Pancreas (tissue), 10 donors: Measurements from ENCODE around the gene RRP1B. TPM values are rescaled to one million over a fixed set of nuclear protein-coding genes. Genes with fewer than 3 reads are reported as not detected.
A peak's percentile ranks its signal among the peaks of the same experiment; 100 is the strongest.
"Not testable (repeated sequence)": the region's sequence is repeated elsewhere in the genome, so short reads cannot be mapped to it uniquely, and the experiment has no call there.

Experiments
- ATAC-seq, 4 donors: fragments of 200-7000 bp; cut with Tn5 transposase; one replicate each; pipeline versions ENCODE4 v1.8.0 to v1.9.1; 2020; ENCODE audit warnings: mild to moderate bottlenecking in 4 of 4, moderate library complexity in 4 of 4
- DNase-seq, 6 donors: peaks; one replicate each; pipeline ENCODE4 v3.0.0-alpha.2; 2020
- FAIRE-seq: peaks from 2 replicates; lab custom pipeline; 2012; peaks lifted over from hg19 to GRCh38; lab: Jason Lieb, UNC
- H3K27ac ChIP-seq, 4 donors: fragments of 200-600 bp; sonication (generic); 1 replicate in 3 of 4; 2 replicates in 1 of 4; pipeline versions ENCODE4 v1.5.0 to v1.8.0; 2020
- H3K27me3 ChIP-seq, 4 donors: fragments of 200-600 bp; one replicate each; pipeline ENCODE4 v1.8.0; 2021
- H3K36me3 ChIP-seq, 3 donors: fragments of 200-600 bp; sonication (generic) in 1 of 3; one replicate each; pipeline versions ENCODE4 v1.5.0 to v1.8.0; 2020 to 2021
- H3K4me1 ChIP-seq, 3 donors: fragments of 200-600 bp; one replicate each; pipeline ENCODE4 v1.8.0; 2021
- H3K4me3 ChIP-seq, 4 donors: fragments of 200-600 bp; sonication (generic) in 2 of 4; one replicate each; pipeline versions ENCODE4 v1.5.0 to v1.8.0; 2020 to 2021
- H3K9me3 ChIP-seq, 4 donors: fragments of 200-600 bp; one replicate each; pipeline ENCODE4 v1.8.0; 2021
- CTCF ChIP-seq, 4 donors: fragments of 200-600 bp; sonication (generic) in 3 of 4; IDR thresholded peaks; one replicate each; pipeline versions ENCODE4 v1.5.0 to v1.8.0; 2021; ENCODE audit warnings: antibody characterized with exemption in 4 of 4
- WGBS, 2 donors: extraction: QIAGEN DNeasy Blood & Tissue Kit; methylation state at CpG; one replicate each; pipeline ENCODE4 v1.1.7; 2013; 5-methylcytosine and 5-hydroxymethylcytosine counted together
- intact Hi-C, 3 donors: fragments of 100-400 bp; cut with DNase I; formaldehyde crosslinking; loops; one replicate each; pipeline versions ENCODE4 v1.11.1 to v1.14.2; 2022
- polyA plus RNA-seq, 2 donors: library from polyadenylated mRNA; stranded (reverse); fragments of 200-250 nt; gene quantifications; one replicate each; pipeline ENCODE4 v1.2.3, GENCODE V29; 2013
- total RNA-seq, 6 donors: library from RNA; stranded (reverse); fragmentation: NEBNext Ultra II Directional in 4 of 6; extraction: Animal tissue kit (Norgen Biotek cat#: 25700) in 4 of 6; gene quantifications; one replicate each; pipeline versions ENCODE4 v1.2.1 to v1.2.4, GENCODE V29; 2021 to 2023
- donor health status: healthy with polysubstance abuse.
- donor health status: DM: no; HTN: no; CAD: no; lungs with moderate emphysema.
- donor health status: DM: no; HTN: no; CAD: no.
- donor health status: control.
- donor health status: control.
- donor health status: Bipolar disorder and iron deficiency.
- donor health status: DM: yes; HTN: yes; CAD: no.
- donor health status: DM: no; HTN: no; CAD: no.
- donor health status: DM: no; HTN: no; CAD: no.
- donor health status: DM: yes; HTN: yes; CAD: no.

The RRP1B gene
- total and polyA plus RNA-seq, 8 donors: 4.4 to 13.3 (median 9.0) TPM

- no peak for TF ChIP-seq CTCF (IDR thresholded peaks at IDR 0.05)
- Histone ChIP-seq H3K4me1 (no peaks in the 10 kb centered on the region), H3K27me3 (no peaks in the 10 kb centered on the region), H3K36me3 (peaks cover 0 to 33% (median 4%) of the 10 kb centered on the region in 3 donors), H3K27ac (no peak overlapping the region), H3K4me3 (no peak overlapping the region), H3K9me3 (no peaks in the 10 kb centered on the region)
- 92 to 95% methylated on average over 12 of the region's 12 CpGs for WGBS, 2 donors
- ATAC-seq (no peak), DNase-seq (no peak), FAIRE-seq (no peak)
- intact Hi-C loops: no loop called here
Observed at GRCh38 chr21:43679951-43680350, 20.6 kb downstream of the RRP1B start.

- intact Hi-C loops, H3K4me3 ChIP-seq, H3K4me1 ChIP-seq, ATAC-seq, DNase-seq, H3K9me3 ChIP-seq, H3K27me3 ChIP-seq, H3K27ac ChIP-seq, FAIRE-seq: not testable (repeated sequence)
- H3K36me3 ChIP-seq: peaks cover 0 to 38% (median 4%) of the 10 kb centered on the region in 3 donors
- 80 to 82% methylated on average over 5 to 6 of the region's 6 CpGs for WGBS, 2 donors
Observed at GRCh38 chr21:43680421-43680820, 21.1 kb downstream of the RRP1B start.

GRCh38 chr21:43681650-43682049, 22.3 kb downstream of the RRP1B start:
- no peak for TF ChIP-seq CTCF (IDR thresholded peaks at IDR 0.05)
- FAIRE-seq (no peak), ATAC-seq (no peak), DNase-seq (no peak)
- WGBS, 2 donors: 95 to 99% methylated on average over 6 of the region's 6 CpGs
- Histone ChIP-seq H3K4me3 (no peak overlapping the region), H3K27me3 (no peaks in the 10 kb centered on the region), H3K36me3 (peaks cover 4 to 42% (median 9%) of the 10 kb centered on the region in 3 donors), H3K9me3 (no peaks in the 10 kb centered on the region), H3K27ac (no peak overlapping the region), H3K4me1 (no peaks in the 10 kb centered on the region)
- intact Hi-C loops: no loop called here

DNA sequence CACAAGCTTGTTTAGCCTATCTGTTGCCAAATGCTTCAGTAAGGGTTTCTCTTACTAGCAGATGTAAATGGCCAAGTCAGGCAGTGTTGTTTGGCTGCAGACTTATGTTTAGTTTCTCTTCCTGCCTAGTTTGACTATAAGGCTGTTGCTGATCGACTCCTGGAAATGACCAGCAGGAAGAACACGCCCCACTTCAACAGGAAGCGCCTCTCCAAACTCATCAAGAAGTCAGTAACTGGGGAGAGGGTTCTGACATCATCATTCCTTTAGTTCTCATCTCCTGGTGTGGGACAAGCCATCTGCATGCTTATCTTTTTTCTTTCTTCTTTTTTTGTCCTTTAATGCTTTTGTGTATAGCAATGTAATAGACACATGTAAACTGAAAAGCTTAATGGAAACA, 25.1 kb downstream of the RRP1B start:
- no peak for FAIRE-seq
- intact Hi-C loops: no loop called here
- Histone ChIP-seq H3K4me3 (no peak overlapping the region), H3K27me3 (no peaks in the 10 kb centered on the region), H3K36me3 (peaks cover 7 to 52% (median 25%) of the 10 kb centered on the region in 3 donors), H3K27ac (no peak overlapping the region), H3K4me1 (no peaks in the 10 kb centered on the region), H3K9me3 (no peaks in the 10 kb centered on the region)
- no peak for TF ChIP-seq CTCF (IDR thresholded peaks at IDR 0.05)
- WGBS, 2 donors: 77 to 95% methylated on average over 3 of the region's 3 CpGs
- no peak for DNase-seq
- peak in 1 of 4 donors; percentile 20 for ATAC-seq

- Histone ChIP-seq H3K4me3 (no peak overlapping the region), H3K27me3 (no peaks in the 10 kb centered on the region), H3K36me3 (peaks cover 7 to 67% (median 34%) of the 10 kb centered on the region in 3 donors), H3K9me3 (no peaks in the 10 kb centered on the region), H3K4me1 (no peaks in the 10 kb centered on the region), H3K27ac (no peak overlapping the region)
- FAIRE-seq (no peak), ATAC-seq (no peak), DNase-seq (peak in 1 of 6 donors; percentile 22)
- intact Hi-C loops: no loop called here
- WGBS, 2 donors: 89 to 91% methylated on average over 21 of the region's 21 CpGs
- no peak for TF ChIP-seq CTCF (IDR thresholded peaks at IDR 0.05)
Observed at GRCh38 chr21:43686811-43687565, 27.6 kb downstream of the RRP1B start.
